ENCODE data around the gene HOOK1.
"Not testable (repeated sequence)": the region's sequence is repeated elsewhere in the genome, so short reads cannot be mapped to it uniquely, and the experiment has no call there.

The HOOK1 gene

DNA sequence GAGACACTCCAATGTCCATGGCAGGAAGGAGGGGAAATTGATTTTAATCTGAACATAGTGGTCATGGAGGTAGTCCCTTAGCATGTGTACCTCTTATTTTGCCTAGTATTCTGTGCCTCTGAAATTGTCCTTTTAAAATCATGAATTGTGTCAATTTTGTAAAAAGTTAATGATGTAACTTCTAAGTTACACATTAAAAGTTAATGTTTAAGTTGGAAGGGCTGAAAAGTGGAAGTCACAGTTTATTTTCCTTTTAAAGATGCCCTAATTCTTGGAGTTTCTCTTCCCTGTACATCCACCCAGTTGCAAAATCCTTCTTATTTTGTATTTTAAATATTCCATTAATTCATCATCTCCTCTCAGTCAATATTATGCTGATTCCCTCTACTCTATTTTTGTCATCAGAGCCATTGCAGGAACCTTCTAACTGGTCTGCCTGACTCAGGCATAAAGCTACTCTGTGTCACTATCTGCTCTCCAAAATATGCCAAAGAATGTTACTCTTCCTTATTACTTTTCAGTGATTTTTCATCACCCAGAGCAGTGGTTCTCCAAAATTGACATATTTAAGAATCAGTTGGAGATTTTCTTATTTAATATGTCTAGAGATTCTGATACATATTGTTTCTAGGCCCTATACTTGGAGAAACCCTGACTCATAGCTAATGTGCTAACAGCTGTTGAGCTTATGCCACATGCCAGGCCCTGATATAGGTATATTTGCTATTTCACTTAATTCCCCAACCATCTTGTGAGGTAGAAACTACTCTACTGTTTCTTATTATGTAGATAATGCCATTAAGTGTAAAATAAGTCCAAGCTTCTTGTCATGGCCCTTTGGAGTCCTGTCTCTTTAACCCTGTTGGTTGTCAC, 5.1 kb downstream of the HOOK1 start:
- DNase-seq (ENCODE audit: low read depth in 1 of 2, low spot score in 1 of 2) = no peak

DNA sequence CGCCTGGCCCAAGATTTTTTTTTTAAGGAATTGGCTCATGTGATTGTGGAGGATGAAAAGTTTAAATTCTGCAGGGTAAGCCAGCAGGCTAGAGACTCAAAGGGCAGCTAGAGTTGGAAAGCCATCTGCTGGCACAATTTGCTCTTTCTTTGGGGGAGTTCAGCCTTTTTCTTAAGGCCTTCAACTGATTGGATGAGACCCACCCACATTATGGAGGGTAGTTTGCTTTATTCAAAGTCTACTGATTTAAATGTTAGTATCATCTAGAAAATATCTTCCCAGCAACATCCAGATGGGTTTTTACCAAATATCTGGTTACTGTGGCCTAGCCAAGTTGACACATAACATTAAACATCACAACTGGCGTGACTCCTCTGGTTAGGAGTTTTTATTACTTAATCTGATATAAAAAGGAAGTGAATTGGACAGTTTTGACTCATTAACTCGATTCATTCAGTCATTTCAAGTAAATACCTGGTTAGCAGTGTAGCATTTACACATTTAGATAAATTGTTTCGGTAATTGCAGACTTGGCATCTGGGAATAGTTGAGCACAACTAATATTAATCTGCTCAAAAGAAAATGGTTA, 12.4 kb downstream of the HOOK1 start:
- DNase-seq (ENCODE audit: low read depth in 1 of 2, low spot score in 1 of 2) = no peak

GRCh38 chr1:59828160-59828559, 13.4 kb downstream of the HOOK1 start:
- no peak for DNase-seq (ENCODE audit: low read depth in 1 of 2, low spot score in 1 of 2)

DNA sequence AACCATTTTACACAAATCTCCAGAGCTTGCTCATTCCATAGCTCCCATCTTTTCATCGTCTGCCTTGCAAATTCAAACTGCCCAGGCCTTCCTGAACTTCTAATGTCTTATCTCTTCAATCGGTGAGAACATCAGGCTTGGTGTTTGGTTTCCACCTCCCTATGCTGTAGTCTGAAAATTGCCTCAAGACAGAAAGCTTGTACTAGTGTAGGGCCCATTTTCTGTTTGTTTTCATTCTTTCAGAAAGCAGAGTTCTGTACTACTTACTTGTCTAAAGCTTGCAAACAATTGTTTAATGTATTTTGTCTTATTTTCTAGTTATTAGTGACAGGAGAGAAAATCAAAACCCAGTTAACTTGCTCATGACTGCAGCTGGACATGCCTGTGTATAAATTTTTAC, 16.8 kb downstream of the HOOK1 start:
- no peak for DNase-seq (ENCODE audit: low read depth in 1 of 2, low spot score in 1 of 2)

DNA sequence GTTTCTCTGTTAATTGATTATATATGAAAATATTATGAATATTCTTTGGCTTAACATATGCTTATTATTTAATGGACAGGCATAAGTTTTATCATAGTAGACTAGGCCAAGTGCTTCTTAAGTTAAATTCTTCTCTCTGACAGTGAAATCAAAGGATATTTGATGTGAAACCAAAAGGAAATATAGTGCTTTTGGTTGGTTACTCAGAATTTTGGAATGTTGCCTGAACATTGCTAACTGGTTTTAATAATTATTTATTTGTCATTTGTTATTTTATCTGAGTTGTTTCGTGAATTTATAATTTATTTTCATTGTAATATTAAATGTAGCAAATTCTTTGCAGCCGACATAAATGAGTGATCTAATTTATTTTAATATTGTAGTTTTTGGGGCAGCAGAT, 18.3 kb downstream of the HOOK1 start:
- no peak for DNase-seq (ENCODE audit: low read depth in 1 of 2, low spot score in 1 of 2)

GRCh38 chr1:59833991-59834390, 19.2 kb downstream of the HOOK1 start:
- DNase-seq (ENCODE audit: low read depth in 1 of 2, low spot score in 1 of 2) = no peak

DNA sequence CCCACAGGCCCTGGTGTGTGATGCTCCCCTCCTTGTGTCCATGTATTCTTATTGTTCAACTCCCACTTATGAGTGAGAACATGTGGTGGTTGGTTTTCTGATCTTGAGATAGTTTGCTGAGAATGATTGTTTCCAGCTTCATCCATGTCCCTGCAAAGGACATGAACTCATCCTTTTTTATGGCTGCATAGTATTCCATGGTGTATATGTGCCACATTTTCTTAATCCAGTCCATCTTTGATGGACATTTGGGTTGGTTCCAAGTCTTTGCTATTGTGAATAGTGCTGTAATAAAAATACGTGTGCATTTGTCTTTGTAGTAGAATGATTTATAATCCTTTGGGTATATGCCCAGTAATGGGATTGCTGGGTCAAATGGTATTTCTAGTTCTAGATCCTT, 23.1 kb downstream of the HOOK1 start:
- DNase-seq (ENCODE audit: low read depth in 1 of 2, low spot score in 1 of 2) = not testable (repeated sequence)

- DNase-seq (ENCODE audit: low read depth in 1 of 2, low spot score in 1 of 2) = no peak
These were observed 30.3 kb downstream of the HOOK1 start for GRCh38 chr1:59845091-59845490.

DNA sequence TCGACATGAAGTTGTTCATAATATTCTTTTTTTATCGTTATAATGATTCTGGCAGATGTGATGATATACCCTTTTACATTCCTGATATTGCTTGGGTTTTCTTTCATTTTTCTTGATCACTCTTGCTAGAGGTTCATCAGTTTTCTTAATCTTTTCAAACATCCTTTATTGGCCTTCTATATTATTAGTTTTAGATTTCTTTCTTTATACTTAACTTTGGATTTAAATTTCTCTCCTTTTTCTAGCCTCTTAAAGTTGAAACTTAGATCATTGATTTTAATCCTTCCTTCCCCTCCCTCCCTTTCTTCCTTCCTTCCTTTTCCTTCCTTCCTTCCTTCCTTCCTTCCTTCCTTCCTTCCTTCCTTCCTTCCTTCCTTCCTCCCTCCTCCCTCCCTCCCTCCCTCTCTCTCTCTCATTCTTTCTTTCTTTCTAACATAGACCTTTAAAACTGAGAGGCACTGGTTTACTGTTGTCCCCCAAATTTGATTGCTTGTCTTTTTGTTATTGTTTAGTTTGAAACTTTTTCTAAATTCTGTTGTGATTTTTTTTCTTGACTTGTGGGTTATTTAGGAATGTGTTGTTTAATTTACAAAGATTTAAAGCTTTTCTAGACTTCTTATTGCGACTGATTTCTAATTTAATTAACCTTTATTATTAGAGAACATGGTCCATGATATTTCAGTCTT, 31.6 kb downstream of the HOOK1 start:
- no peak for DNase-seq (ENCODE audit: low read depth in 1 of 2, low spot score in 1 of 2)

DNA sequence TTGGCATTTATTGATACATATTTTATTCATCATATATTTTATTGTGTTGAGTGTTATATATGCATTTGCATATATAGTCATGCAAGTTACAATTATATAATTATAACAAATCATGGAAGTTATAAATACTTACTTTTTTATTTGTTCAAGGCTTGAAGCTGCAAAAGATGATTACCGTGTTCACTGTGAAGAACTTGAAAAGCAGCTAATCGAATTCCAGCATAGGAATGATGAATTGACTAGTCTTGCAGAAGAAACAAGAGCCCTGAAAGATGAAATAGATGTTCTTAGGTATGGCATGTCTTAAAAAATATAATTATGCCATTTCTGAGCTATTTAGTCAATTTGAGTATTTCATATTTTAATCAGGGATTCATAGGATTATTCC, 32.1 kb downstream of the HOOK1 start:
- no peak for DNase-seq (ENCODE audit: low read depth in 1 of 2, low spot score in 1 of 2)

DNA sequence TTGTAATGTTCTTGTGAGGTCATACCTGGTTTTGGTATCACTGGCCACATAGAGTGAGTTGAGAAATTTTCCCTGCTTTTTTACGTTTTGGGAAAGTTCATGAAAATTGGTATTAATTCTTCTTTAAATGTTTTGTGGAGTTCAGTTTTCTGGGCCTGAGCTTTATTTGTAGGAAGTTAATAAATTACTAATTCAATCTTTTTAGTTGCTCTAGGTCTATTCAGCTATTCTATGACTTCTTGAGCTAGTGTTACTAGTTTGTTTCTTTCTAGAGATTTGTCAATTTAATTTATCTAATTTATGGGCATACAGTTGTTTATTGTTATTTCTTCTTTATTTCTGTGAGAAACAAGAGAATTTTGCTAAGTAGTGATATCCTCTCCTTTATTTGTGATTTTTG, 37.4 kb downstream of the HOOK1 start:
- no peak for DNase-seq (ENCODE audit: low read depth in 1 of 2, low spot score in 1 of 2)

DNA sequence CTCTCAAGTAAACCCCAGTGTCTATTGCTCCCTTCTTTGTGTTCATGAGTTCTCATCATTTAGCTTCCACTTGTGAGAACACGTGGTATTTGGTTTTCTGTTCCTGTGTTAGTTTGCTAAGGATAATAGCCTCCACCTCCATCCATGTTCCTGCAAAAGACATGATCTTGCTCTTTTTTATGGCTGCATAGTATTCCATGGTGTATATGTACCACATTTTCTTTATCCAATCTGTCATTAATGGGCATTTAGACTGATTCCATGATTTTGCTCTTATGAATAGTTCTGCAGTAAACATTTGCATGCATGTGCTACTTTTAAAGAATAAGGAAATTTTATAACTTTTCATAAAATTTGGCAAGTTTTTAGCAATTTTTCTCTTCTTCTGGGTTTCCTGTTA, 40.5 kb downstream of the HOOK1 start:
- DNase-seq (ENCODE audit: low read depth in 1 of 2, low spot score in 1 of 2) = not testable (repeated sequence)

DNA sequence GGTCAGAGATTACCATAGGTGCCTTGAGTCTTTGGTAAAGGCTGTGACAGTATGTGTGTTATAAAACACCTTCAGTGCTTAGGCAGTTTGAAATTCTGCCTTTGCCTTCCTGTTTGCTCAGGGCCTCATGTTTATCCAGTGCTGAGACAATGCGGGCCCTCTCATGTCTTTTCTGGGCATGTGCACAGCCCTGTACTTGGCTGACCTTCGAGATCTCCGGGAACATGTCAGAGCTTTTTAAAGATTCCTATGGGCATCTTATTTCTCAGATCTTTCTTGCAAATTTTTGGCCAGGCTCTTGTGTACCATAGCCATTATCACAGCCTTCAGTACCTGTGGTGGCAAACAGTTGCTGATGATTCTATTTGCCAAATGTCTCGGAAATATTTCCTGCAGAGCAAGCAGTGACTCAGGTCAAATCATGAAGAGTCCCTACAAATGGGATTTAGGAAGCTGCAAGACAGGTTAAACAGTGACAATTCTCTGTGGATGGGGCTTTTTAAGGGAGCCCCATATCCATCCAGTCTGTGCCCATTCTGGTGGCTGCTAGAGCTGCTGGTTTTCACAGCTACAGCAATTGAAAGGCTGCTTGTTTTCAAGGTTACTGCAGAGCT, 42.1 kb downstream of the HOOK1 start:
- DNase-seq (ENCODE audit: low read depth in 1 of 2, low spot score in 1 of 2) = no peak

GRCh38 chr1:59857679-59858354, 43.1 kb downstream of the HOOK1 start:
- DNase-seq (ENCODE audit: low read depth in 1 of 2, low spot score in 1 of 2) = no peak

GRCh38 chr1:59866462-59866861, 51.7 kb downstream of the HOOK1 start:
- DNase-seq (ENCODE audit: low read depth in 1 of 2, low spot score in 1 of 2) = no peak

GRCh38 chr1:59871746-59872145, 57.0 kb downstream of the HOOK1 start:
- DNase-seq (ENCODE audit: low read depth in 1 of 2, low spot score in 1 of 2) = no peak

- no peak for DNase-seq (ENCODE audit: low read depth in 1 of 2, low spot score in 1 of 2)
These were observed 62.4 kb downstream of the HOOK1 start for GRCh38 chr1:59877108-59877682.

- no peak for DNase-seq (ENCODE audit: low read depth in 1 of 2, low spot score in 1 of 2)
These were observed 63.6 kb downstream of the HOOK1 start for GRCh38 chr1:59878370-59878769.

GRCh38 chr1:59879574-59879973, 64.8 kb downstream of the HOOK1 start:
- DNase-seq (ENCODE audit: low read depth in 1 of 2, low spot score in 1 of 2) = no peak

- DNase-seq (ENCODE audit: low read depth in 1 of 2, low spot score in 1 of 2) = no peak
These were observed 65.3 kb downstream of the HOOK1 start for GRCh38 chr1:59879996-59880505.

DNA sequence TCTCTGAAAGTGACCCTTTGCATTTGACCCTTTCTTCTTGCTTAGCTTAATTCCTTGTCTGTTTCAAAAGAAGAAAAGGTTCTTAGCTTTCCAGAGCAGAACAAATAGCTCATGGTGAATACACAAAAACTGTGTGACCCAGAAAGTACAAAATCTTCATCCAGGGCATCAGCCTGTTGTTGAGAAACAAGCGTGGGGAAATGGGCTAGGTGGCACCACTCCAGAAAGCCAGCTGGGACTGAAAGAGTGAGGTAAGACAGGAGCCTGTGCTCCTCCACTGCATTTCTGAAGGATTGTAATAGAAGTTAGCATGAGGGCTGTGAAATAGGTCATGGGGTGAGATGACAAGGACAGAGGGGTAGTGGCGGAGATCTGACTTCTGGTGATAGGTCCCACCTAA, 66.0 kb downstream of the HOOK1 start:
- no peak for DNase-seq (ENCODE audit: low read depth in 1 of 2, low spot score in 1 of 2)

All from activated CD4-positive, alpha-beta T cell treated with anti-CD3 and anti-CD28 coated beads, Interleukin-2, amount 50 U/mL, for 24 hours (primary cell).